Measurements from ENCODE around the gene SYNE3. TPM values are rescaled to one million over a fixed set of nuclear protein-coding genes. Genes with fewer than 3 reads are reported as not detected.
A peak's percentile ranks its signal among the peaks of the same experiment; 100 is the strongest.

The SYNE3 gene
- total RNA-seq, 1 donor from 2014 or later, result 5.3 TPM

DNA sequence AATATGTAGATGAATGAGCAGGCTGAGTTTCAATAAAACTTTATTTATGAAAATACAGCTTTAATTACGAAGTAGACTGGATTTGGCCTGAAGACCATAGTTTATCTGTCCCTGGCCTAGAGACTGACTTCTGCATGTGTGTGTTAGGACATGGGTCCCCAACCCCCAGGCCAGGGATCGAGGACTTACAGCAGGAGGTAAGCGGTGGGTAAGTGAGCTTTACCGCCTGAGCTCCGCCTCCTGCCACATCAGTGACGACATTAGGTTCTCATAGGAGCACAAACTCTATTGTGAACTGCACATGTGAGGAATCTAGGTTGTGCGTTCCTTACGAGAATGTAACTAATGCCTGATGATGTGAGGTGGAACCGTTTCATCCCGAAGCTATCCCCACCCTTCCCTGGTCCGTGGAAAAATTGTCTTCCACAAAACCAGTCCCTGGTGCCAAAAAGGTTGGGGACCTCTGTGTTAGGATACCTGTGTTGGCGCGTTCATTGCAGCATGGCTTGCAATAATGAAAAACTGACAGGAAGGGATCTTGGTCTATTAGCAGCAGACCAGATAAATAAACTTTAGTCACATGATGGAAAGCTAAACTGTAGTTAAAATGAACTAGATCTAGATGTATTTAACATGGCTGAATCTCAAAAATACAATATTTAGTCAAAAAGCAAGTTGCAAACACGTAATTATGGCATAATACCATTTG is 22.5 kb upstream of the SYNE3 start:
- TF ChIP-seq, protein P1, sequence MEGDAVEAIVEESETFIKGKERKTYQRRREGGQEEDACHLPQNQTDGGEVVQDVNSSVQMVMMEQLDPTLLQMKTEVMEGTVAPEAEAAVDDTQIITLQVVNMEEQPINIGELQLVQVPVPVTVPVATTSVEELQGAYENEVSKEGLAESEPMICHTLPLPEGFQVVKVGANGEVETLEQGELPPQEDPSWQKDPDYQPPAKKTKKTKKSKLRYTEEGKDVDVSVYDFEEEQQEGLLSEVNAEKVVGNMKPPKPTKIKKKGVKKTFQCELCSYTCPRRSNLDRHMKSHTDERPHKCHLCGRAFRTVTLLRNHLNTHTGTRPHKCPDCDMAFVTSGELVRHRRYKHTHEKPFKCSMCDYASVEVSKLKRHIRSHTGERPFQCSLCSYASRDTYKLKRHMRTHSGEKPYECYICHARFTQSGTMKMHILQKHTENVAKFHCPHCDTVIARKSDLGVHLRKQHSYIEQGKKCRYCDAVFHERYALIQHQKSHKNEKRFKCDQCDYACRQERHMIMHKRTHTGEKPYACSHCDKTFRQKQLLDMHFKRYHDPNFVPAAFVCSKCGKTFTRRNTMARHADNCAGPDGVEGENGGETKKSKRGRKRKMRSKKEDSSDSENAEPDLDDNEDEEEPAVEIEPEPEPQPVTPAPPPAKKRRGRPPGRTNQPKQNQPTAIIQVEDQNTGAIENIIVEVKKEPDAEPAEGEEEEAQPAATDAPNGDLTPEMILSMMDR (IDR thresholded peaks at IDR 0.05; ENCODE audit: insufficient read depth, low read length, severe bottlenecking), result no peak
- Histone ChIP-seq H3K27me3 (ENCODE audit: control insufficient read depth, insufficient read depth, low read length) (no peaks in the 10 kb centered on the region), H3K36me3 (ENCODE audit: control insufficient read depth, insufficient read depth, low read length) (peaks cover 1% of the 10 kb centered on the region), H3K4me3 (ENCODE audit: low read depth, low read length) (no peak overlapping the region)
- DNase-seq (ENCODE audit: low read depth) (no peak), FAIRE-seq (no peak)

DNA sequence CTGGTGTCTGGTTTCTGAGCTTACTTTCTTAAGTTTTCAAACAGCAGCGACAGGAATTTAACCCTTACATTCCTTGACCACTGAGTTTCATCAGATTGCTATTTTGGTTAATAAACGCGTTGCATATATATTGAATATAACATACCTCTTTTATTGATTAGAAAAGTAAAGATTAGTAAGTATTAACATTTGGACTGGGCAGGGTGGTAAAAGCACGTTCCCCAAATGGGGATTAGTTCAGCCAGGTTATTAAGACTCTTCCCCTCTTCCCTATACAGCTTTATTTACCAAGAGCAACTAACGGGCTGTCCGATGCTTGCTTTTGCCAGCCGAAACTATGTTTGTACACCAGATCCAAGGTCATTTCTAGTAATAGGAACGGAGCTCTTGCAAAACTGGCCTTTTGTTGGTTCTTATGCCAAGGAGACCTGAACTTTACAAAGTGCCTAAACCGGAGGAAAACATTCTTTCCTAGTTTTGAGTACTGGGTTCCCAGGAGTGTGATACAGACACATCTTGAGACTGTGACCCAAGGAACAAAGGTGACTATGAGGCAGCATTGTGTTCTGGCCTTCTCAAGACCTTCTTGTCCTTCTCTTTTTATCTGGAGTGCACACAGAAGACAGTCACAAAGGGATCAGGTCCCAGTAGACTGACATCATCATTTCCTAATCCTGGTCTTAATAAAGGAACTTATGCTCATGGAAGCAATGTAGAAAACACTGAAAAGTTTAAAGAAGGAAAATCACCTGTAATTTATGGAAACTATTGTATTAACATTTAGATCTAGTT is 21.0 kb upstream of the SYNE3 start:
- DNase-seq (ENCODE audit: low read depth), result no peak
- Histone ChIP-seq H3K36me3 (ENCODE audit: control insufficient read depth, insufficient read depth, low read length) (no peaks in the 10 kb centered on the region), H3K27me3 (ENCODE audit: control insufficient read depth, insufficient read depth, low read length) (no peaks in the 10 kb centered on the region), H3K4me3 (ENCODE audit: low read depth, low read length) (no peak overlapping the region)
- TF ChIP-seq, protein P1 (IDR thresholded peaks at IDR 0.05; ENCODE audit: insufficient read depth, low read length, severe bottlenecking), result no peak
- FAIRE-seq, result no peak

DNA sequence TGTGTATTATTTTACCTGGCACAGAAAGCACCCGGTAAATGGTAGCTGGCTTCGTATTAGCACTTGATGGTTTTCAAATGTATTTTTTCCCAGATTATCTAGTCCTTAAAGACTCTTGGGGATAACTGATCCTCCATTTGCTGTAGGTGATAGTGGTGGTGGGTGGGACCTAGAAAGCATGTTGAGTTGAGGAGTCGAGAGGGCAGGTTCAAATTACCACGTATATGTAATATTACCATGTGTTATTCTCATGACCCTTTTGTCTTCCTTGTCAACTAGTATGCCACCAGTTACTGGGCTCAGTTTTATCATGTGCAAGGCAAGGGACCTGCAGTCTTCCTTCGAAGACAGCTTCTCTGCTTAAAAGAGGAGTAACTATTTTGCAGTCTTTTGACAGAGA is 20.2 kb upstream of the SYNE3 start:
- FAIRE-seq (no peak), DNase-seq (ENCODE audit: low read depth) (no peak)
- TF ChIP-seq, protein P1 (IDR thresholded peaks at IDR 0.05; ENCODE audit: insufficient read depth, low read length, severe bottlenecking), result no peak
- Histone ChIP-seq H3K4me3 (ENCODE audit: low read depth, low read length) (no peak overlapping the region), H3K36me3 (ENCODE audit: control insufficient read depth, insufficient read depth, low read length) (no peaks in the 10 kb centered on the region), H3K27me3 (ENCODE audit: control insufficient read depth, insufficient read depth, low read length) (no peaks in the 10 kb centered on the region)

DNA sequence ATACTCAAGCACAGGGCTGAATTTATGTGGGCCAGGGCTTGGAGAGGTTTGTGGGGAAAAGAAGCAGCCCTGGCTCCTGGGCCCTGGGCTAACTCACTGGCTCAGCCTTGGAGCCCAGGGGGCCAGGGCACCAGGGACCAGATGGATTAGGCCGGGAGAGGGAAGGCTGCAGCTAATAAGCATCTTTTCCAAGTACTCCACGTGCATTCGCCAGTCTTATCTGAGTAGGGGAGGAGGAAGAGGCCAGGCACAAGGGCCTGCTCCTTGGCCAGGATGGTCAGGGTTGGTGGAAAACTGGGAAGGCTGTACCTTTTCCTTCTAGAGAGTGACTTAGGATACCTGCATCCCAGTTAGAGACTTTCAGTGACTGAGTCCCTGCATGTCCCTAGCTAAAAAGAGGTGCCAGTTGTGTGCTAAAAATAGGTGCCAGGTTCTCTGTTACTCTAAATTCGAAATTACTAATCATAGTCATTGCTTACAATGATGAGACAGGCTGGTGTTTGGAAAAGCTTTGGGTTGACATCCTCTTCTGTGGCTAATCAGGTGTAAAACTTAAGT is 19.7 kb upstream of the SYNE3 start:
- Histone ChIP-seq H3K4me3 (ENCODE audit: low read depth, low read length) (peak overlapping the region; percentile 73), H3K36me3 (ENCODE audit: control insufficient read depth, insufficient read depth, low read length) (no peaks in the 10 kb centered on the region), H3K27me3 (ENCODE audit: control insufficient read depth, insufficient read depth, low read length) (no peaks in the 10 kb centered on the region)
- no peak for FAIRE-seq
- TF ChIP-seq, protein P1 (IDR thresholded peaks at IDR 0.05; ENCODE audit: insufficient read depth, low read length, severe bottlenecking), result no peak
- no peak for DNase-seq (ENCODE audit: low read depth)

DNA sequence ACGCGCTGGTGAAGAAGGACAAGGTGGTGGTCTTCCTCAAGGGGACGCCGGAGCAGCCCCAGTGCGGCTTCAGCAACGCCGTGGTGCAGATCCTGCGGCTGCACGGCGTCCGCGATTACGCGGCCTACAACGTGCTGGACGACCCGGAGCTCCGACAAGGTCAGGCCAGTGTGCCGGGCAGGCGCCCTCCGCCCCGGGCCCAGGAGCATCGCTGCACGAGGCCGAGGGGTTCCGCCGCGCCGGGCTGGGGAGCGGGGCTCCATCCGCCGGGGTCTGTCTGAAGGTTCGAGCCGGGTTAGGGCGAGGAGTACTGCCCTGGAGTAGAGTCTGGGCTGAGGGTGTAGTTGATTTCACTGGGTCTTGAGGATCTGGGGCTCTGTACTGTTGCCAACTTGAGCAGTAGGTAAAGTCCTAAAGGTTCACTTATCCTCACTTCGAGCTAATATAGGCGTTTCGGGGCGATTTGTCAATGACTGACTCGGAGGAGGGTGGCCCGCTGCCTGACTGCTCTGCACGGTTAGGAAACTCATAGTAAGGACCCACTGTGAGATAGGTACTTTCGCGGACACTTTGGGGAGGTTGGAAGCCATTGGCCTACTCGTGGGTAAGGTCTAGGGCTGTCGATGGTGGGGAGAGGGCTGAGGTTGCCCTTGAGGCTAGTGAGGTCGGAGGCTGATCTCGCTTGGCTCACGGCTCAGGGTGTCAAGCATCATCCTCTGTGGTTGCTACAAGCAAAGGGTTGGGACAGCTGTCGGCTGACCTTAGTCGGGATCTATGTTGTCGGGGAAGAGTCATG is 19.0 kb upstream of the SYNE3 start:
- Histone ChIP-seq H3K27me3 (ENCODE audit: control insufficient read depth, insufficient read depth, low read length) (no peaks in the 10 kb centered on the region), H3K4me3 (ENCODE audit: low read depth, low read length) (peak overlapping the region; percentile 73), H3K36me3 (ENCODE audit: control insufficient read depth, insufficient read depth, low read length) (no peaks in the 10 kb centered on the region)
- FAIRE-seq (no peak), DNase-seq (ENCODE audit: low read depth) (no peak)
- TF ChIP-seq, protein P1 (IDR thresholded peaks at IDR 0.05; ENCODE audit: insufficient read depth, low read length, severe bottlenecking), result no peak

All from bronchial epithelial cell (primary cell).